GM21423 (cell line): ENCODE results near the gene HABP2.

Source experiments
- ATAC-seq: cut with Tn5 transposase; IDR thresholded peaks from one replicate; pipeline ENCODE4 v1.9.1; 2021; ENCODE audit warnings: mild to moderate bottlenecking, moderate library complexity; ENCODE audit not compliant: unreplicated experiment

HABP2 gene

GRCh38 chr10:113627836-113628235, 75.0 kb downstream of the HABP2 start:
- ATAC-seq = no peak

- ATAC-seq = no peak
Observed at GRCh38 chr10:113628607-113629153, 75.8 kb downstream of the HABP2 start.

DNA sequence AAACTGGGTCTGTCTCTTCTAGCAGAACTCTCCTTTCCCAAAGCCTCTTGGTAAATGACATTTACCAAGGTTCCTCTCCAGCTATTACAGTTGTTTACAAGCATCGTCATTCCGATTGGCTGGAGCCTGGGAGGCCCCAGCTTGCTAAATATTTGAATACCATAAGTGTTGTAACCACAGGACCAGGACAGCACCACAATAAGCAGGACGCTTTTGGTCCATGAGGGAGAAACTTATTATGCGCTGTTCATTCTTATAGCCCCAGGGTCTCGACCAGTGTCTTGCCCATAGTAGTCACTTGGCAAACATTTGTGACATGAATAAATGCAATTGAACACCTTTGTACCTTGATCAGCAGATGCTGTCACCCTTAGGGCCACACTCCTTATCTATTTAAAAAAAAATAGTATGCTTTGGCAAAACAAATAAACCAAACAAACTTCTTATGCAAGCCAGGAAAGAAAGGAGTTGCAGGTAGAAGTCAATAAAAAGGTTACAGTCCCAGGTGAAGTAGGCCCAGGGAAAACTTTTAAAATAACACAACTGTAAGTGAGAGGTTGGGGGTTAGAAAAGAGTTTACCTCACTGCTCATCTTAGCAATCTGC, 78.2 kb downstream of the HABP2 start:
- no peak for ATAC-seq

- no peak for ATAC-seq
Observed at GRCh38 chr10:113631684-113632367, 79.0 kb downstream of the HABP2 start.
